Amygdala (tissue), 56 donors: Measurements from ENCODE around the gene TEAD4.
A peak's percentile ranks its signal among the peaks of the same experiment; 100 is the strongest.
"Not testable (repeated sequence)": the region's sequence is repeated elsewhere in the genome, so short reads cannot be mapped to it uniquely, and the experiment has no call there.

ENCODE experiments used
- DNase-seq, 56 donors: peaks; one replicate each; lab custom pipeline; 2025; lab: John Stamatoyannopoulos, UW

The TEAD4 gene

DNA sequence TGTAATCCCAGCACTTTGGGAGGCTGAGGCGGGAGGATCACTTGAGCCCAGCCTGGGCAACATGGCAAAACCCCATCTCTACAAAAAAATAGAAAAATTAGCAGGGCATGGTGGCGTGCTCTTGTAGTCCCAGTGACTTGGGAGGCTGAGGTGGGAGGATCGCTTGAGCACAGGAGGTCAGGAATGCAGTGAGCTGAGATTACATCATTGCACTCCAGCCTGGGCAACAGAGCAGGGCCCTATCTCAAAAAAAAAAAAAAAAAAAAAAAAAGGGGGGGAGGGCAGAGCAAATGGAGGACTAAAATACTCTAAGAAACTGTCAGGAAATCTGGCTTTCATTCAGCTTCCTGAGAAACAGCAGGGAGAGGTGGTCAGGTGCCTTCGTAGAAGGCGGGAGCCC lies 86.3 kb downstream of the TEAD4 start:
- no peak for DNase-seq

DNA sequence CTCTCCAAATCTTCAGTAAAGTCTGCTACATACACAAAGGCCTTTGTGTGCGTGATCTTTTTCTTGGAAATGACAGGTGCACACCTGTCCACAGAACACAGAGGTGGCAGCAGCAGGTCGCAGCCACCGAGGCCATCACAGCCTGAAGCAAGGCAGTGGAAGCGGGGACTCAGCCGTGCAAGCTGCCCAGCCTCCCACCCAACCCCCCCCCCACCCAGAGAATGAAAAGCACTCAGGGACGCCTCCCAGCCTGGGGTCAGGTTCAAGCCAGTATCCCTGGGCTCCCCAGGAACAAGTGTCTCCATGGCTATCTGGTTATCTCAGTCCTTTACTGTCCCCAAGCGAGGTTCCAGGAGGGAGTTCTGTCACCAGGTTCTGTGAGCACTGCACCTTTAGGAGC lies 86.8 kb downstream of the TEAD4 start:
- no peak for DNase-seq

DNA sequence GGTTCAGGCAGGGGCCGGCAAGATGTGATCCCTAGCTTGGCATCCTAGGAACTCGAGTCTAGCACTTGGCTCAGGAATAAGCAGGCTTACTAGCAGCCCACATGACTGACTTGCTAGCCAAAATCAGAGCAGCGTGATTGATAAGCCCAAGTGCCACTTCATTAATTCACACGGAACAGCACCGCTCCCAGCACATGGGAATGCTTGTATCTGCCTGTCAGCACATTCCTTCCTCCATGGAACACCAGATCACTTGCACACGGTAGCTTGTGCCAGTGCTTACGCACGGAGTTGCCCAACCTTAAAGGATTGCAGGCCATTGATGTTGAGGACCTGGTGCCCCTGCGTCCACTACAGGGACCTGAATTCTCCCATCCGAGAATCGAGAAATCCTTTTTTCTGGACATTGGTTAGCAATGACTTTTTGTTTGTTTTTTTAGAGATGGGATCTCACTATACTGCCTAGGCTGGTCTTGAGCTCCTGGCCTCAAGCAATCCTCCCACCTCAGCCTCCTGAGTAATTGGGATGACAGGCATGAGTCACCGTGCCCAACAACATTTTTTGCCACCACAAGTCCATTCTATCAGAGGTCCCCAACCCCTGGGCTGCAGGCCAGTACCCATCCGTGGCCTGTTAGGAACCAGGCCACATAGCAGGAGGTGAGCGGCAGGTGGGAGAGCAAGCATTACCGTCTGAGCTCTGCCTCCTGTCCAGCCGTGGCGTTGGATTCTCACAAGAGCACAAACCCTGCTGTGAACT lies 87.4 kb downstream of the TEAD4 start:
- no peak for DNase-seq

DNA sequence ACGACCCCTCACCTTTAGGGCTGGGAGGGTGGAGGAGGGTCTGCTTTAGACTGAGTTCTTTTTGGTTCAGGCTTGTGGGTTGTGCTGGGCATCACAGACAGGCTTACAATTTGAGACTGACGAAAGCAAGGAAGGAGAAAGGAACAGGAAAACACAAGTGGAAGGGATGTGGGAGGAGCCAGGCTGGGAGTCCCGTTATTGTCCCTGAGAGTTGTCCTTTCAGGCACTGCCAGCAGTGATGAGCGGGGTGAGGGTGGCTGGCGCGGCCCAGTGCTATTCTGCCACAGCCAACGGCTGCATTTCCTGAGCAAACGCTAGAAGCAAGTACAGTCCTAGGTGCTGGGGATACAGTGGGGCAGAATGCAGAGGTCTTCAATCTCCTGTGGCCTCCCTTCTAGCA lies 88.8 kb downstream of the TEAD4 start:
- no peak for DNase-seq

DNA sequence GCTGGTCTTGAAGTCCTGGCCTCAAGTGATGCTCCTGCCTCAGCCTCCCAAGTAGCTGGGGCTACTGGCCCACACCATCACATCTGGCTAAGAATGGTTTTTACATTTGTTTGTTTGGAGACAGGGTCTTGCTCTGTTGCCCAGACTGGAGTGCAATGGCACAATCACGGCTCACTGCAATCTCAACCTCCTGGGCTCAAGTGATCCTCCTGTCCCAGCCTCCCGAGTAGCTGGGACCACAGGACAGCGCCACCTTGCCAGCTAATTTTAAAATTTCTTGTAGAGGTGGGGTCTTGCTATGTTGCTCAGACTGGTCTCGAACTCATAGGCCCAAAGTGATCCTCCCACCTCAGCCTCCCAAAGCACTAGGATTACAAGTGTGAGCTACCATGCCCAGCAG lies 89.3 kb downstream of the TEAD4 start:
- no peak for DNase-seq

DNA sequence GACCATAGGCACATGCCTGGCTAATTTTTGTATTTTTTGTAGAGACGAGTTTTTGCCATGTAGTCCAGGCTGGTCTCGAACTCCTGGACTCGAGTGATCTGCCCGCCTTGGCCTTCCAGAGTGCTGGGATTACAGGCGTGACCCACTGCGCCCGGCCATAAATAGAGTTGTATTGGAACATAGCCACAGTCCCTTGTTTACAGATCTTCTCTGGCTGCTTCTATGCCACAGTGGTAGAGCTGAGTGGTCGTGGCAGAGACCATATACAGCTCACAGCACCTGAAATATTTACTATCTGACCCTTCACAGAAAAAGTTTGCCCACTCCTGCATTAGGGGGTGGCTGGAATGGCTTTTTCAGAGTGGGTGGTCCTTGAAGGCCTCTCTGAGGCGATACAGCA lies 90.0 kb downstream of the TEAD4 start:
- no peak for DNase-seq

DNA sequence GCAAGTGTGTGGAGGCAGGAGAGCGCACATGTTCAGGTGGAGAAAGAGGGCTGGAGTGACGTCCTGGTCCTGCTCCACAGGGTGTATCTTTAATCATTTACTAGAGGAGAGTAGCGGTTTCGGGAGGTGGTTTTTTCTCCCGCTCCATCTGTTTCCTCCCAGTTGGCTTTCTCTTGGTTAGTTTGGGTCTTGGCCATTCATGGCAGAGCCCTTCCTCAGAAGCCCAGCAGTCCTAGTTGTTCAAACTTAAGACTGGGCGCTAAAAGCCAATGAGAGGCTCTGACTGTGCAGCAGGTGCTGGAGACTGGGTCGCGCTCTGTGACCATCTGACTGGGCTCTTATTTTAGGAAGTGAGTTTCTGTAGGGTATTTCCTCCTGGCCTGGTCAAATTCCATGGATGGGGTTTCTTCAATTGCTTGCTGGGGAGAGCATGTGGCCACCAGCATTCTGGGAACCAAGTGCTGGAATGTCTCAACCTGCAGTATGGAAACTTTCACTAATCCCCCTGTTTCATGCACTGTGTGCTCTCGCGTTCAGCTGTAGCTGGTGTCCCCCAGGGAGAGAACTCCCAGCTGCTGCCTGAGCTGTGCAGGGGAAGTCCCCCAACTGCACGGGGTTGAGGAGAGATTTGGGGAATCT lies 90.5 kb downstream of the TEAD4 start:
- DNase-seq, result no peak

DNA sequence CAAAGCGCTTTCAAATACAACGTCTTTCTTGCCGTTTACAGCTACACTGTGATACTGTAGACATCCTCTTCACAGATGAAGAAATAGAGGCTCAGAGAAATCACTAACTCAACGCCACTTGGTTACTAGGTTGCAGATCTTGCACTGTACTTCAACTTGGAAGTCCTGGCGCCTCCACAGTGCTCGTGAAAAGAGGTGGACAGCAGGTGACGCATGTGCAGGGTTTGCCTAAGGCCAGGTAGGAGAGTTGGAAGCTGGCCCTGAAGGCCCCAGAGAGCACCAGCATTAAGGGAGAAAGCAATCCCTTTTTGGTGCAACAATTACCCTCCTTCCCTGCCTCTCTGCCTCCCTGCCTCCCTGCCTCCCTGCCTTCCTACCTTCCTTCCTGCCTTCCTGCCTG lies 95.2 kb downstream of the TEAD4 start:
- DNase-seq, result no peak

DNA sequence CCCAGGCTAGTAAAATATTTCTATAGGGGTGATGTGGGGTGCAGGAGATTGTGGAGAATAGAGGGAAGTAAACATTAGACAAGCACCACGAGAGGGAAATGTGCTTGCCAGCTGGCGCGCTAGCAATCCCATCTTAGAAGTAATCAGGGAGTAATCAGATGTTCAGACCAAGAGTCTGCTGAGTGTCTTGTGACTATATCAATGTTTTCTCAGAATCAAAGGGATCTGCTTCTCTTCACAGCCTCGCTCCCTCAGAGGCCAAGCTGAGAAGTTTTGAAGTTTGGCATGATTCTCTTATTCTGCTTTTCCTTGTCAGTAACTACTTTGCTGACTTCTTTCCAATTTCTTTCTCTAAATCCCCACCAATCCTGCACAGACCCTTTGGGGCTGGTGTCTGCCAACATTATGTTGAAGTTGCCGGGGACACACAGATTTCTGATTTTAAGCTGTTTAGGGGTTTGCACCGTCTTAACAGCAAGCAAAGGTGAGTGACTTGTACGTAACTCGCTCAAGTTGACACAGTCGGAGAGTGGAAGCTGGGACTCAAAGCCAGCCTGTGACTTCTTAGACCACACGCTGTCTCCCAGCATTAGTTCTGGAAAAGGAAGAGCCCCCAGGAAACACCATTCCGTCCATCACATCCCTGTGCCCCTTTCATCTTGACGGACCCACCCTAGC lies 96.0 kb downstream of the TEAD4 start:
- DNase-seq, result no peak

DNA sequence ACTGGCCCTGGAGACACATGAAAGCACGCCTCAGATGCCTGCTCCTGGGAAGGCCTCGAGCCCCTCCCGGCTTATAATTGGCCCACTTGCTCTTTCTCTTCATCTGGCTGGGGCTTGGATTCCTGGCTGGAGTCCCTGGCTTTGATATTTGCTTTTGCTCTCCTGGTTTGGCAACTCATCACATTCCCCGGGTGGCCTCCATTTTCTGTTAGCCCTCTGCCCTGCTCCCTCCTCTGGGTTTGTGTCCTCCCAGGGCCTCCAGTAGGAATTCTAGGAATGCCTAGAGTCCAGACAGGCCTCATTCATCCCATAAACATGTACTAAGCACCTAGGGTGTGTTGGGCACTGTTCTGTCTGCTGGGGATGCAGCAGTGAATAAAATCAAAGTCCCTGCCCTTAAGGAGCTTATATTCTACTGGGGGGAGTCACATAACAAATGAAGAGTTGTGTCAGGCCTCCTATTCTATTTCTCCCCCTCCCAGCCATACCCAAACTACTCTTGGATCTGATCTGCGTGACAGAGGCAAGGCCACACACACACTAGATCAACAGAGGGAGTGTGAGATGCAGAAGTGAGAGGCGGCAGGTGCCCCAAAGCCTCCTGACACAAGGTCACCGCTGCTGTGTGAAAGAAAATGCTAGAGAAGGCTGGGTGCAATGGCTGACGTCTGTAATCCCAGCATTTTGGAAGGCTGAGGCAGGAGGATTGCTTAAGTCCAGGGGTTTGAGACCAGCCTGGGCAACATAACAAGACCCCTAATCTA lies 96.7 kb downstream of the TEAD4 start:
- DNase-seq, result no peak

DNA sequence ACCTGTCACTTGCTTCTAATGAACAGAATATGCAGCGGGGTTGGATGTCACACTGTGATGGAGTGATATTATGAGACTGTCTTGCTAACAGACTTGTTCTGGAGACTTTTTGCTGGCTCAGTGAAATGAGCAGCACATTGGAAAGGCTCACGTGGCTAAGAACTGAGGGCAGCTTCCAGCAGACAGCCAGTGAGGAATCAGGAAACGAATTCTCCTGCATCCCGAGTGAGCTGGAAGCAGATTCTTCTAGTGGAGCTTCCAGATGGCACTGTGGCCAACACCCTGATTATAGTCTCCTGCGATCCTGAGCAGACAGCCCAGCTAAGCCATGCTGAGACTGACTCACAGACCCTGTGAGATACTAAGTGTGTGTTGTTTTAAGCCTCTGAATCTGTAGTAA lies 101.9 kb downstream of the TEAD4 start:
- peak in 9 of 56 donors; percentile 8 to 52 (median 12) for DNase-seq

DNA sequence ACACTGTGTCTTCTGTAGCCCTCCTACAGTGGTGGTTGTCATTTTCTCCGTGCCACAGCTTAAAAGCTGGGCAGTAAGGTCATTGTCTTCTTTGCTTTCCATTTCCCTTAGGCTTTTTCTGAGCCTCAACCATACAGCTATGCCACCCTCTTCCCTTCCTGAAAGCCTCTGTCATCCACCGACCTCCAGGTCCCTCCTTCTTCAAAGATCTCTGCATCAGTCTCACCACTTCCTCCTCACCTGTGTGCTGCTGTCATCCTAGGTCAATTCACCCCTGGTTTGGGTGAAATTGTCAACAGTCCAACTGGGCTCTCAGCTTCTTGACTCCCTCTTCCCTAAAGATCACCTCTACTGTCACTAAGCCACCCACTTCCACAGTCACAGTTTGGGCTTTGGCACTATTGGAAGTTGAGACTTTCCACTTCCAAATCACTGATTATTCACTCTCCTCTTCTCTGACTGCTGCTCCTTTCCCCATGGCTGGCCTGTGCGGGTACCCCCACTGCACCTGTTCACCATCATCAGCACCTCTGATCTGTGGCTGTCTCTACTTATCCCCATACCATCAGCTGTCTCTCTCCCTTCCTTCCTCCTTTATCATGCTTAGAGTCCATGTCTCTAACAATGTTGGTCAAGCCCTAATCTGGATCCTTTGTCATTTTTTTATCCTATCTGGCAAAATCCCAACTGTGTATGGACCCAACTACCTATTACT lies 102.5 kb downstream of the TEAD4 start:
- DNase-seq, result no peak

DNA sequence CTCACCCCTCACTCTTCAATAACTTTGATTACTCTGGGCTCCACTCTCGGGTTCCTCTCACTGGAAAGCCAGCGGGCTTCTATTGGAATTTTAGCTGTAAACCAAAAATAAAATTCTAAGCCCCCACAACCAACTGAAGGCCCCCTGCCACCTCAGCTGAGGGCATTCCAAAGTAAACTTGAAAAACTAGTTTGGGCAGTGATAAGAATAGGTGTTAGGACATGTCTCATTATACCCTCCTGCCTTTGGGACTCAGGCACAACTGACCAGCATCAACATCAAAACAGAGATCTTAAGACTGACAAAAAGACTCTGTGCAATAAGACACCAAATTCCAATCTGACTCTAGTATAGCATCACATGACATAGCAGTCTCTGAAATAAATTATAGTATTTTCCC lies 106.1 kb downstream of the TEAD4 start:
- DNase-seq, result no peak

DNA sequence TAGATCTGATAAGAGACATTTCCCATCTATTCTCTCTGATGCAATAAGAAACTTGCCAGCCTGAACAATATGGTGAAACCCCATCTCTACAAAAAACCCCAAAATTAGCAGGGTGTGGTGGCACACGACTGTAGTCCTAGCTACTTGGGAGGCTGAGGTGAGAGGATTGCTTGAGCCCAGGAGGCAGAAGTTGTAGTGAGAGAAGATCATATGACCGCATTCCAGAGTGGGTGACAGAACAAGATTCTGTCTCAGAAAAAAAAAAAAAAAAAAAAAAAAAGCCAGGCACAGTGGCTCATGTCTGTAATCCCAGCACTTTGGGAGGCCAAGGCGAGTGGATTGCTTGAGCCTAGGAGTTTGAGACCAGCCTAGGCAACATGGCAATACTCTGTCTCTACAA lies 106.6 kb downstream of the TEAD4 start:
- DNase-seq, result not testable (repeated sequence)

DNA sequence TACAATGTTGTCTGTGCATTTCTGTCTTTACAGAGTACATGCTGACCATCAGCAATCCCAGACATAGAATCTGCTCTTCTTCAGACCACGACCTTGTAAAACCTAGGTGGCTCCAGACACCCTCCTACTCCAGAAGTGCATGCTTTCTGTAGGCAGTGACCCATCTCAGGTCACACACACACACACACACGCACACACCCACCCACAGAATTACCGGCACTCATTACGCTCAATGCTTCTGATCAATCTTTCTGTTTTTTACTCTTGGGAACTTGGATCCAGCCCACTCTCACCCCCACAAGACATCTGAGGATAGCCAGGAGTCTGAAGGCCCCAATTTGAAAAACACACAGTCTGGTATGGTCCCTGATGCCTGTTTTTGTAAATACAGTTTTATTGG lies 110.5 kb downstream of the TEAD4 start:
- DNase-seq, result no peak

DNA sequence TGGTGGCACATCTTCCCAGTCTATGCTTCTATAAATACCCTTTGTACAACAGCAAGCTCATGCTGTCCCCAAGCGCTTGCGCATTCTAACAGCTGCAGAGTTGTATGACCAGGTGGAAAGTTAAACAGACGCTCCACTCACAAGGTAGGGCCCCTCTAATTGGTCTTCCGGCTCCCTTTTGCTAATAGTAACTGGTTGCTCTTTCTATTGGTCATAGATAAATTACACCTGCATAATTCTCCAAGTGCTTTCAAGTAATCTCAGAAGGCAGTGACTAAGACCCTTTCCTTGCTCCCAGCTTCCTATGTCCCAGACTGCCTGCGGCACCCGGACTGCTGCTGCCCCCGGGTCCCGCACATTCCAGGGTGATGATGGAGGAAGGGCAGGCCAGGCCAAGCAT lies 111.9 kb downstream of the TEAD4 start:
- DNase-seq, result no peak

DNA sequence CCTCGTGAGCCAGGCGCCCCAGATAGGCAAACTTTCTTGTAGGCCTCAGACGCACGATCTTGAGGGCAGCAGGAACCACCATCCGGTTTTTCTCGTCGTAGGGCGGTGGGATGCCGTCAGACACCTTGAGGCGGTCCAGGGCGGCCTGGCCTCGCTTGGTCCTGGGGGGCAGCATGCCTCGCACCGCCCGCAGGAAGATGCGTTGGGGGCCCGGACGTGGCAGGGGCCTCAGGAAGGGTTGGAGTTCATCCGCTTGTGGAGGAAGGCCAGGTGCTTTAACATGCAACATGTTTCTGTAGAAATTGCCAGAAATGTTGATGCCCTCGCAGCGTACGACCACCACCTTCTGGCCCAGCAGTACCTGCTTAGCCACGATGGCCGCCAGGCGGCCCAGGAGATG lies 112.5 kb downstream of the TEAD4 start:
- no peak for DNase-seq

DNA sequence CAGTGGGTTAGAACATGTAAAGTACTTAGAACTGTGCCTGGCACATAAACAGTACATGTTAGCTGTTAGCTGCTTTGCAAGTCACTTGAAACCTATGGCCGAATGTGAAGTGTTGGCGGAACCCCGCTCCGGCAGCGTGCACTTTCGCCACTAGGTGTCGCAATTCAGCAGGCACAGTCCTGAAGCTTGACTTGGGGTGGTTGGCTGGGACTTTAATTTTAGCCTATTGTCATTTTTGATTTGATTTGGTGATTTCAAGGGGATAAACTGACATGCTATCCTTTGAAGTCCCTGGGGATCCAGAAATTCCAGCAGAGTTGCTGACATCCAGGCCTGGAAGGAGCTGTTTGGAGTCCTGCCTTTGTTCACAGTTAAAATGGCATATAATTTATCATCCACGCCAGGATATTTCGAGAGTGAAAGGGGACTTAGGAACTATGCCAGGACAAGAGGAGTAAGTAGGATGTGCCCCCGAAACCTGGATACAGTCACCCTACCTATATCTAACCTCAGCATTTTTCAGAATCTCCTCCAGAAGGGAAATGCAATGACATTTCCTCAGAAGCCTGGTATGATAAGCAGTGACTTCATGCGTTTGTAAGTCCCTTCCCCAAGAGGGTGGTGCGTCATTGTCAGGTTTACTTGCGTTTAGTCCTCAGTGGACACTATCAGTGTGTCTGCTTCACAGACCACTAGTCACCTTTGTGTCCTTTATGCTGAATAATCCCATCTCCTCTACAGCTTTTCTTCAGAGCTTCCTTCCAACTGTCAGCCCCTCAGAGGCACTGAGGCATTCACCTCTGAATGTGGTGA lies 114.4 kb downstream of the TEAD4 start:
- peak in 49 of 56 donors; percentile 6 to 85 (median 49) for DNase-seq

DNA sequence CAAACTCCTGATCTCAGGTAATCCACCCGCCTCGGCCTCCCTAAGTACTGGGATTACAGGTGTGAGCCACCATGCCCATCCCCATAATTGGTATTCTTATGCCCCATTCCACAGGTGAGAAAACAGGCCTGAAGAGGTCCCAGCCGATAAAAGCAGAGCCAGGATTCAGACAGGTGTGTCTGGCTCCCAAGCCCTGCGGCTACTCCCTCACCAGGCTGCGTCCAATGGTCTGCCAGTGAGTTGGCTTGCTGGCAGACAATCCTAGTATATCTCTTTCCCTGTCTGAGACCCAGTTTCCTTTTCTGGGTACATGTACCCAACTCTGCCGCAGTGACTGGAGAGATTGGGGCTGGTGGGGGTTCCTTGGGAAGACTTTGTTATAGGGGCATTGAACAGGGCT lies 116.1 kb downstream of the TEAD4 start:
- no peak for DNase-seq
